ENCODE measurements around the gene RPL31. TPM values are rescaled to one million over a fixed set of nuclear protein-coding genes. Genes with fewer than 3 reads are reported as not detected.

The RPL31 gene
- total and polyA plus RNA-seq, 9 of the 15 experiments (the other 6 are each of a cell fraction or from before 2014, with no cell fraction given) = 1,176 to 6,037 (median 2,997) TPM

- TF ChIP-seq NR3C1 (CRISPR knock-in tag; IDR thresholded peaks at IDR 0.05) (peak; percentile 99), ZBTB7A (IDR thresholded peaks at IDR 0.05; ENCODE audit: borderline replicate concordance, control insufficient read depth, low read depth, low read length) (peak; percentile 41; the same call in 1 of the 2 replicates), POLR2G (IDR thresholded peaks at IDR 0.05; ENCODE audit: low read depth, low read length) (peak; percentile 97), NCOA4 (IDR thresholded peaks at IDR 0.05; ENCODE audit: partially characterized antibody) (no peak), E2F5 (CRISPR knock-in tag; IDR thresholded peaks at IDR 0.05) (peak; percentile 100), THRA (IDR thresholded peaks at IDR 0.05) (no peak), RBFOX2 (IDR thresholded peaks at IDR 0.05; ENCODE audit: low read depth, low read length) (peak; percentile 100), CHD1 (IDR thresholded peaks at IDR 0.05; ENCODE audit: low read length) (no peak), ZBTB1 (CRISPR knock-in tag; IDR thresholded peaks at IDR 0.05; ENCODE audit: borderline replicate concordance, low read depth) (peak; percentile 97), ZNF583 (CRISPR knock-in tag; IDR thresholded peaks at IDR 0.05) (no peak; the same call in 1 of the 2 replicates), MEF2D (tag; conservative IDR thresholded peaks at IDR 0.05; ENCODE audit: low read depth) (no peak; the same call in 1 of the 2 replicates), CBX1 (IDR thresholded peaks at IDR 0.05; ENCODE audit: low read depth) (peak; percentile 87), FOXP1 (CRISPR knock-in tag; IDR thresholded peaks at IDR 0.05) (peak; percentile 100), MAFF (IDR thresholded peaks at IDR 0.05; ENCODE audit: low read length) (no peak), MED1 (CRISPR knock-in tag; IDR thresholded peaks at IDR 0.05; ENCODE audit: borderline replicate concordance) (0 out of 2 replicates have a peak, but pooled peaks have one; percentile 69), EHMT2 (IDR thresholded peaks at IDR 0.05) (no peak), ZNF282 (CRISPR knock-in tag; IDR thresholded peaks at IDR 0.05) (peak; percentile 99), CREB3 (tag; conservative IDR thresholded peaks at IDR 0.05; ENCODE audit: low read depth) (peak; percentile 84; the same call in 1 of the 2 replicates), TEAD1 (CRISPR knock-in tag; IDR thresholded peaks at IDR 0.05) (peak in 1 of 2 experiments; percentile 100; a peak in 2 of 4 replicates), PTBP1 (IDR thresholded peaks at IDR 0.05; ENCODE audit: low read depth, low read length) (peak; percentile 84; the same call in 1 of the 2 replicates), ZFX (CRISPR knock-in tag; IDR thresholded peaks at IDR 0.05) (peak; percentile 99), ZNF707 (CRISPR knock-in tag; conservative IDR thresholded peaks at IDR 0.05) (no peak), ZNF263 (CRISPR knock-in tag; IDR thresholded peaks at IDR 0.05; ENCODE audit: borderline replicate concordance) (peak; percentile 92), FOXK1 (CRISPR knock-in tag; IDR thresholded peaks at IDR 0.05; ENCODE audit: borderline replicate concordance) (peak; percentile 100)
These were observed at the start of gene RPL31 (continued) for GRCh38 chr2:101001691-101002561.
